ENCODE data around the gene SATB1. TPM values are rescaled to one million over a fixed set of nuclear protein-coding genes. Genes with fewer than 3 reads are reported as not detected.

The SATB1 gene
- total RNA-seq, 1 experiment from 2014 or later: 2.7 TPM

- H3K79me2 ChIP-seq (ENCODE audit: insufficient read depth, low read length): no peaks in the 10 kb centered on the region
- POLR2A ChIA-PET: no interaction called here
- no peaks in the 10 kb centered on the region for H3K9me2 ChIP-seq (ENCODE audit: insufficient read depth)
- no peaks in the 10 kb centered on the region for H3K4me1 ChIP-seq (ENCODE audit: control insufficient read depth in 1 of 2, insufficient read depth in 2 of 2, low read length in 2 of 2)
- no peak overlapping the region for H3K9ac ChIP-seq (ENCODE audit: low read length)
- RAD21 ChIA-PET (ENCODE audit: low non-redundant PET in 1 of 2, low total read pairs in 2 of 2, uncharacterized antibody in 2 of 2, unreplicated experiment in 2 of 2): no interaction called here
- CTCF ChIA-PET: no interaction called here
- H3K27me3 ChIP-seq (ENCODE audit: insufficient read depth, low read length): no peaks in the 10 kb centered on the region
- intact Hi-C loops (cut with micrococcal nuclease): no loop called here
- DNase-seq (ENCODE audit: low read depth, low spot score): no peak
- no peak overlapping the region for H3K4me2 ChIP-seq (ENCODE audit: low read length)
- BruUV-seq (replicated peaks): no TSS peak
- H4K20me1 ChIP-seq (ENCODE audit: insufficient read depth): no peaks in the 10 kb centered on the region
- H3K27ac ChIP-seq (ENCODE audit: low read depth, low read length): no peak overlapping the region
- H3K4me3 ChIP-seq (replicated peaks in 1 of 2; ENCODE audit: low read depth in 1 of 2, low read length in 2 of 2): no peak overlapping the region
- no peak for ATAC-seq
- no peaks in the 10 kb centered on the region for H3K36me3 ChIP-seq (ENCODE audit: control insufficient read depth in 1 of 2, insufficient read depth in 2 of 2, low read length in 2 of 2)
- no peak overlapping the region for H2AFZ ChIP-seq (ENCODE audit: low read depth, low read length, poor library complexity, severe bottlenecking)
- TF ChIP-seq CTCF (IDR thresholded peaks at IDR 0.05 in 2 of 3, conservative IDR thresholded peaks at IDR 0.05 in 1 of 3; ENCODE audit: borderline replicate concordance in 1 of 3, insufficient read depth in 1 of 3, low read depth in 2 of 3, low read length in 2 of 3) (no peak), REST (IDR thresholded peaks at IDR 0.05; ENCODE audit: low read depth) (no peak), EZH2phosphoT487 (IDR thresholded peaks at IDR 0.05; ENCODE audit: borderline replicate concordance) (no peak), CEBPB (IDR thresholded peaks at IDR 0.05; ENCODE audit: low read depth) (no peak), RAD21 (IDR thresholded peaks at IDR 0.05; ENCODE audit: low read depth) (no peak), ELF1 (IDR thresholded peaks at IDR 0.05; ENCODE audit: borderline replicate concordance, low read depth) (no peak), ZBTB33 (IDR thresholded peaks at IDR 0.05; ENCODE audit: extremely low read depth, insufficient replicate concordance, low read length) (no peak), CBX3 (IDR thresholded peaks at IDR 0.05; ENCODE audit: low read depth) (no peak)
- no peaks in the 10 kb centered on the region for H3K9me3 ChIP-seq (ENCODE audit: control insufficient read depth in 1 of 2, insufficient read depth in 1 of 2, low read depth in 1 of 2, low read length in 2 of 2)
Observed at GRCh38 chr3:18343809-18344208, 81.3 kb downstream of the SATB1 start.
